OCI-M2 (cell line): ENCODE measurements around the gene GIMAP8.
"Not testable (repeated sequence)": the region's sequence is repeated elsewhere in the genome, so short reads cannot be mapped to it uniquely, and the experiment has no call there.

ENCODE experiments used
- DNase-seq: peaks from one replicate; lab custom pipeline; 2025; ENCODE audit not compliant: unreplicated experiment; lab: John Stamatoyannopoulos, UW

Gene GIMAP8

GRCh38 chr7:150434240-150434639 lies 16.2 kb upstream of the GIMAP8 start:
- DNase-seq, result no peak

- DNase-seq, result no peak
These were observed 15.4 kb upstream of the GIMAP8 start for GRCh38 chr7:150435047-150435389.

GRCh38 chr7:150435390-150436073 lies 14.9 kb upstream of the GIMAP8 start:
- DNase-seq, result no peak

GRCh38 chr7:150439967-150440366 lies 10.5 kb upstream of the GIMAP8 start:
- DNase-seq, result no peak

GRCh38 chr7:150441524-150441923 lies 8.9 kb upstream of the GIMAP8 start:
- DNase-seq, result no peak

- no peak for DNase-seq
These were observed 7.6 kb upstream of the GIMAP8 start for GRCh38 chr7:150442811-150443210.

GRCh38 chr7:150443793-150444540 lies 6.5 kb upstream of the GIMAP8 start:
- DNase-seq, result no peak

- no peak for DNase-seq
These were observed 5.6 kb upstream of the GIMAP8 start for GRCh38 chr7:150444674-150445365.

- no peak for DNase-seq
These were observed 4.0 kb upstream of the GIMAP8 start for GRCh38 chr7:150446288-150446938.

- DNase-seq, result no peak
These were observed 2.3 kb upstream of the GIMAP8 start for GRCh38 chr7:150447966-150448788.

- peak; percentile 20 for DNase-seq
These were observed 1.7 kb upstream of the GIMAP8 start for GRCh38 chr7:150448789-150449147.

GRCh38 chr7:150449206-150449952 lies 1.1 kb upstream of the GIMAP8 start:
- no peak for DNase-seq

GRCh38 chr7:150451097-150451793 lies 815 bp downstream of the GIMAP8 start:
- DNase-seq, result no peak

GRCh38 chr7:150451833-150452461 lies 1.5 kb downstream of the GIMAP8 start:
- no peak for DNase-seq

- no peak for DNase-seq
These were observed 2.8 kb downstream of the GIMAP8 start for GRCh38 chr7:150453181-150453580.

- DNase-seq, result no peak
These were observed 3.5 kb downstream of the GIMAP8 start for GRCh38 chr7:150453892-150454291.

GRCh38 chr7:150457064-150457463 lies 6.6 kb downstream of the GIMAP8 start:
- not testable (repeated sequence) for DNase-seq

- DNase-seq, result no peak
These were observed 7.8 kb downstream of the GIMAP8 start for GRCh38 chr7:150458235-150458634.

GRCh38 chr7:150458756-150459155 lies 8.3 kb downstream of the GIMAP8 start:
- DNase-seq, result no peak
